Trophoblast cell (in vitro differentiated cells and primary cell): ENCODE results near the gene UBL7. TPM values are rescaled to one million over a fixed set of nuclear protein-coding genes. Genes with fewer than 3 reads are reported as not detected.

Source experiments
- DNase-seq, 2 donors: peaks; one replicate each; pipeline ENCODE4 v3.0.0-alpha.2; 2016
- H2AFZ ChIP-seq: 2 replicates; pipeline ENCODE4 v1.6.1; 2013; ENCODE audit warnings: low read length, moderate library complexity, mild to moderate bottlenecking; ENCODE audit not compliant: insufficient read depth, poor library complexity
- H2AK5ac ChIP-seq: 2 replicates; pipeline ENCODE4 v1.6.1; 2013; ENCODE audit warnings: mild to moderate bottlenecking, low read length
- H2BK120ac ChIP-seq: 2 replicates; pipeline ENCODE4 v1.6.1; 2013; ENCODE audit warnings: low read length, mild to moderate bottlenecking, moderate library complexity; ENCODE audit not compliant: insufficient read depth, poor library complexity
- H2BK12ac ChIP-seq: 2 replicates; pipeline ENCODE4 v1.6.1; 2013; ENCODE audit warnings: mild to moderate bottlenecking, low read length, moderate library complexity
- H2BK5ac ChIP-seq: 2 replicates; pipeline ENCODE4 v1.6.1; 2013; ENCODE audit warnings: low read length, low read depth, moderate library complexity, mild to moderate bottlenecking; ENCODE audit not compliant: poor library complexity
- H3K14ac ChIP-seq: 2 replicates; pipeline ENCODE4 v1.6.1; 2013; ENCODE audit warnings: mild to moderate bottlenecking, low read length
- H3K18ac ChIP-seq: 2 replicates; pipeline ENCODE4 v1.6.1; 2013; ENCODE audit warnings: mild to moderate bottlenecking, low read length
- H3K23ac ChIP-seq: 2 replicates; pipeline ENCODE4 v1.6.1; 2013; ENCODE audit warnings: low read length
- H3K27ac ChIP-seq: 2 replicates; pipeline ENCODE4 v1.5.1; 2013; ENCODE audit warnings: low read depth, mild to moderate bottlenecking, inconsistent platforms, low read length, moderate library complexity
- H3K27me3 ChIP-seq: 2 replicates; pipeline ENCODE4 v1.6.1; 2013; ENCODE audit warnings: inconsistent platforms, mild to moderate bottlenecking, low read length, moderate library complexity; ENCODE audit not compliant: insufficient read depth
- H3K36me3 ChIP-seq, 2 experiments: 1 replicate in 1 of 2; 2 replicates in 1 of 2; pipeline ENCODE4 v1.6.1; 2013; ENCODE audit warnings: low read length in 2 of 2, mild to moderate bottlenecking in 2 of 2, moderate library complexity in 1 of 2; ENCODE audit not compliant: insufficient read depth in 2 of 2, control insufficient read depth in 1 of 2
- H3K4ac ChIP-seq: 2 replicates; pipeline ENCODE4 v1.6.1; 2013; ENCODE audit warnings: low read depth, mild to moderate bottlenecking, low read length, moderate library complexity
- H3K4me1 ChIP-seq, 2 experiments: 1 replicate in 1 of 2; 2 replicates in 1 of 2; pipeline ENCODE4 v1.6.1; 2013; ENCODE audit warnings: low read length in 2 of 2, mild to moderate bottlenecking in 2 of 2, moderate library complexity in 1 of 2; ENCODE audit not compliant: insufficient read depth in 2 of 2, control insufficient read depth in 1 of 2
- H3K4me2 ChIP-seq: 2 replicates; pipeline ENCODE4 v1.6.1; 2013; ENCODE audit warnings: inconsistent platforms, mild to moderate bottlenecking, low read length, moderate library complexity
- H3K4me3 ChIP-seq: 2 replicates; pipeline ENCODE4 v1.5.1; 2013; ENCODE audit warnings: mild to moderate bottlenecking, low read depth, low read length, inconsistent platforms
- H3K79me1 ChIP-seq: one replicate; pipeline ENCODE4 v1.6.1; 2013; ENCODE audit warnings: low read length
- H3K79me2 ChIP-seq: 2 replicates; pipeline ENCODE4 v1.6.1; 2013; ENCODE audit warnings: low read length, mild to moderate bottlenecking; ENCODE audit not compliant: control insufficient read depth, insufficient read depth, poor library complexity
- H3K9ac ChIP-seq: 2 replicates; pipeline ENCODE4 v1.6.1; 2013; ENCODE audit warnings: mild to moderate bottlenecking, low read length
- H3K9me3 ChIP-seq: 2 replicates; pipeline ENCODE4 v1.6.1; 2013; ENCODE audit warnings: low read depth, mild to moderate bottlenecking, control low read depth, inconsistent platforms, low read length; ENCODE audit not compliant: insufficient read depth
- H4K12ac ChIP-seq: 2 replicates; pipeline ENCODE4 v1.6.1; 2013; ENCODE audit warnings: low read depth, mild to moderate bottlenecking, low read length, moderate library complexity
- H4K8ac ChIP-seq: 2 replicates; pipeline ENCODE4 v1.6.1; 2013; ENCODE audit warnings: low read depth, mild to moderate bottlenecking, low read length, moderate library complexity
- H4K91ac ChIP-seq: one replicate; pipeline ENCODE4 v1.6.1; 2013; ENCODE audit warnings: low read depth, mild to moderate bottlenecking, low read length, moderate library complexity
- WGBS: extraction: QIAGEN DNeasy Blood & Tissue Kit; methylation state at CpG from one replicate; pipeline ENCODE4 v1.1.7; 2013; ENCODE audit warnings: missing lambda C conversion rate; ENCODE audit not compliant: insufficient read length, insufficient coverage; ENCODE audit errors: extremely low coverage; 5-methylcytosine and 5-hydroxymethylcytosine counted together
- polyA plus RNA-seq: library from polyadenylated mRNA; stranded (reverse); fragments of 200-250 nt; gene quantifications from 2 replicates; pipeline ENCODE4 v1.2.3, GENCODE V29; 2013

Gene UBL7
- polyA plus RNA-seq: 34.6 and 35.4 TPM in 2 replicates

- WGBS: no CpG with 5 or more reads among the region's 54 CpGs
- Histone ChIP-seq H3K23ac (no peak within 1 kb of the TSS), H3K79me1 (peaks cover 6% of the 10 kb centered on the region), H3K36me3 (peaks cover 5 to 7% of the 10 kb centered on the region in 2 experiments), H3K4ac (peak within 1 kb of the TSS; percentile 73), H3K9ac (peak within 1 kb of the TSS; percentile 88), H2AFZ (peak within 1 kb of the TSS; percentile 80), H3K79me2 (peaks cover 5% of the 10 kb centered on the region), H3K4me1 (peaks cover 0 to 3% of the 10 kb centered on the region in 2 experiments), H4K12ac (peak within 1 kb of the TSS; percentile 84), H4K8ac (peak within 1 kb of the TSS; percentile 93), H3K27me3 (no peaks in the 10 kb centered on the region), H3K14ac (peak within 1 kb of the TSS; percentile 78), H3K18ac (peak within 1 kb of the TSS; percentile 86), H3K4me3 (peak within 1 kb of the TSS; percentile 86), H2BK12ac (peak within 1 kb of the TSS; percentile 12), H3K9me3 (no peaks in the 10 kb centered on the region), H2BK5ac (peak within 1 kb of the TSS; percentile 90), H4K91ac (peak within 1 kb of the TSS; percentile 87), H3K27ac (peak within 1 kb of the TSS; percentile 95), H2AK5ac (no peak within 1 kb of the TSS), H2BK120ac (peak within 1 kb of the TSS; percentile 77), H3K4me2 (peak within 1 kb of the TSS; percentile 91)
- peak; percentile 97 to 98 for DNase-seq
Measured at GRCh38 chr15:74460871-74461846, at the start of gene UBL7. UBL7 (minus strand) TSS chr15:74461160; CDS start chr15:74458867, 2,293 bp downstream.

GRCh38 chr15:74506515-74506840 is 45.5 kb upstream of the UBL7 start:
- no peak overlapping the region for H3K14ac ChIP-seq
- H2AFZ ChIP-seq: no peak overlapping the region
- H4K8ac ChIP-seq: no peak overlapping the region
- no peak overlapping the region for H2AK5ac ChIP-seq
- no peak overlapping the region for H3K18ac ChIP-seq
- WGBS: no CpG with 5 or more reads among the region's 4 CpGs
- no peak for DNase-seq
- no peak overlapping the region for H3K23ac ChIP-seq
- H3K4me1 ChIP-seq: no peaks in the 10 kb centered on the region
- H3K4me2 ChIP-seq: no peak overlapping the region
- no peak overlapping the region for H4K12ac ChIP-seq
- H4K91ac ChIP-seq: no peak overlapping the region
- H2BK12ac ChIP-seq: no peak overlapping the region
- no peak overlapping the region for H3K4ac ChIP-seq
- no peak overlapping the region for H3K27ac ChIP-seq
- no peak overlapping the region for H2BK120ac ChIP-seq
- no peak overlapping the region for H3K4me3 ChIP-seq
- peaks cover 0 to 3% of the 10 kb centered on the region in 2 experiments for H3K36me3 ChIP-seq
- no peaks in the 10 kb centered on the region for H3K27me3 ChIP-seq
- H3K79me2 ChIP-seq: no peaks in the 10 kb centered on the region
- H2BK5ac ChIP-seq: no peak overlapping the region
- no peak overlapping the region for H3K9ac ChIP-seq
- H3K9me3 ChIP-seq: no peaks in the 10 kb centered on the region
- H3K79me1 ChIP-seq: no peaks in the 10 kb centered on the region

GRCh38 chr15:74505837-74506514 is 45.0 kb upstream of the UBL7 start:
- no CpG with 5 or more reads among the region's 6 CpGs for WGBS
- H3K18ac ChIP-seq: no peak overlapping the region

GRCh38 chr15:74504836-74505235 is 43.9 kb upstream of the UBL7 start:
- Histone ChIP-seq H3K4me2 (no peak overlapping the region), H3K23ac (no peak overlapping the region), H3K79me1 (no peaks in the 10 kb centered on the region), H4K8ac (no peak overlapping the region), H3K79me2 (no peaks in the 10 kb centered on the region), H2BK120ac (no peak overlapping the region), H3K9ac (no peak overlapping the region), H3K36me3 (peaks cover 0 to 3% of the 10 kb centered on the region in 2 experiments), H2BK5ac (no peak overlapping the region), H3K4me1 (no peaks in the 10 kb centered on the region), H3K18ac (no peak overlapping the region), H3K9me3 (no peaks in the 10 kb centered on the region), H3K27ac (no peak overlapping the region), H3K4me3 (no peak overlapping the region), H3K14ac (no peak overlapping the region), H3K27me3 (no peaks in the 10 kb centered on the region), H4K91ac (no peak overlapping the region), H2BK12ac (no peak overlapping the region), H2AFZ (no peak overlapping the region), H4K12ac (no peak overlapping the region), H3K4ac (no peak overlapping the region), H2AK5ac (no peak overlapping the region)
- DNase-seq: peak in 1 of 2 donors; percentile 58
- WGBS: no CpG with 5 or more reads among the region's 4 CpGs

More at GRCh38 chr15:74505837-74506514, 45.0 kb upstream of the UBL7 start:
- H3K27me3 ChIP-seq: no peaks in the 10 kb centered on the region
- no peak overlapping the region for H3K27ac ChIP-seq
- no peak overlapping the region for H4K91ac ChIP-seq
- no peaks in the 10 kb centered on the region for H3K79me2 ChIP-seq
- H3K4ac ChIP-seq: no peak overlapping the region
- H2BK12ac ChIP-seq: no peak overlapping the region
- no peaks in the 10 kb centered on the region for H3K9me3 ChIP-seq
- H2BK5ac ChIP-seq: no peak overlapping the region
- H3K79me1 ChIP-seq: no peaks in the 10 kb centered on the region
- no peak overlapping the region for H4K12ac ChIP-seq
- H3K4me2 ChIP-seq: no peak overlapping the region
- DNase-seq: no peak
- peak overlapping the region; percentile 5 for H3K4me3 ChIP-seq
- no peak overlapping the region for H2BK120ac ChIP-seq
- H4K8ac ChIP-seq: no peak overlapping the region
- H2AK5ac ChIP-seq: no peak overlapping the region
- H3K14ac ChIP-seq: no peak overlapping the region
- H3K36me3 ChIP-seq: peaks cover 0 to 3% of the 10 kb centered on the region in 2 experiments
- H3K23ac ChIP-seq: peak overlapping the region; percentile 34
- no peak overlapping the region for H3K9ac ChIP-seq
- no peak overlapping the region for H2AFZ ChIP-seq
- no peaks in the 10 kb centered on the region for H3K4me1 ChIP-seq
